GM12872 (cell line): Measurements from ENCODE around the gene ASAP2.

Source experiments
- CTCF ChIP-seq: IDR thresholded peaks from 3 replicates; pipeline ENCODE4 v1.5.1; 2011; ENCODE audit warnings: low read depth, mild to moderate bottlenecking, low read length, moderate library complexity; ENCODE audit not compliant: insufficient read depth

Gene ASAP2

GRCh38 chr2:9423922-9424272 is 217.3 kb downstream of the ASAP2 start:
- TF ChIP-seq CTCF: no peak

GRCh38 chr2:9424447-9425164 is 218.0 kb downstream of the ASAP2 start:
- no peak for TF ChIP-seq CTCF

GRCh38 chr2:9428965-9429577 is 222.5 kb downstream of the ASAP2 start:
- no peak for TF ChIP-seq CTCF

- TF ChIP-seq CTCF: no peak
Measured at GRCh38 chr2:9430316-9431293, 224.0 kb downstream of the ASAP2 start.

- no peak for TF ChIP-seq CTCF
Measured at GRCh38 chr2:9434489-9434888, 227.9 kb downstream of the ASAP2 start.

- no peak for TF ChIP-seq CTCF
Measured at GRCh38 chr2:9439536-9439935, 232.9 kb downstream of the ASAP2 start.

- no peak for TF ChIP-seq CTCF
Measured at GRCh38 chr2:9440058-9440727, 233.6 kb downstream of the ASAP2 start.
